HG02759 (cell line): Measurements from ENCODE around the gene SNX21.
"Not testable (repeated sequence)": the region's sequence is repeated elsewhere in the genome, so short reads cannot be mapped to it uniquely, and the experiment has no call there.

Experiments
- ATAC-seq: cut with Tn5 transposase; IDR thresholded peaks from one replicate; pipeline ENCODE4 v1.9.1; 2021; ENCODE audit warnings: mild to moderate bottlenecking, moderate library complexity; ENCODE audit not compliant: unreplicated experiment

The SNX21 gene

GRCh38 chr20:45848421-45848820, 14.8 kb downstream of the SNX21 start:
- ATAC-seq: no peak

GRCh38 chr20:45848969-45849582, 15.5 kb downstream of the SNX21 start:
- no peak for ATAC-seq

- no peak for ATAC-seq
These were observed 16.6 kb downstream of the SNX21 start for GRCh38 chr20:45850238-45850637.

- ATAC-seq: no peak
These were observed 17.3 kb downstream of the SNX21 start for GRCh38 chr20:45850926-45851325.

- no peak for ATAC-seq
These were observed 17.9 kb downstream of the SNX21 start for GRCh38 chr20:45851501-45851900.

GRCh38 chr20:45852326-45852725, 18.7 kb downstream of the SNX21 start:
- no peak for ATAC-seq

- no peak for ATAC-seq
These were observed 19.9 kb downstream of the SNX21 start for GRCh38 chr20:45853484-45853883.

- peak; percentile 91 for ATAC-seq
These were observed 23.7 kb downstream of the SNX21 start, which contains the start of the genes ACOT8 and ZSWIM3 for GRCh38 chr20:45857114-45857881. Gene ACOT8 (minus strand): TSS chr20:45857392. CDS start chr20:45857315, 77 bp downstream. Gene ZSWIM3 (plus strand): TSS chr20:45857614. CDS start chr20:45857826, 212 bp downstream.

GRCh38 chr20:45857882-45858216, 24.2 kb downstream of the SNX21 start:
- peak; percentile 14 for ATAC-seq

GRCh38 chr20:45859916-45860315, 26.3 kb downstream of the SNX21 start:
- ATAC-seq: no peak

GRCh38 chr20:45860560-45861220, 27.1 kb downstream of the SNX21 start:
- ATAC-seq: no peak

GRCh38 chr20:45861221-45862075, 27.8 kb downstream of the SNX21 start:
- ATAC-seq: no peak

GRCh38 chr20:45863543-45864470, 30.2 kb downstream of the SNX21 start:
- ATAC-seq: no peak

- ATAC-seq: no peak
These were observed 32.9 kb downstream of the SNX21 start for GRCh38 chr20:45866454-45866853.

- no peak for ATAC-seq
These were observed 33.7 kb downstream of the SNX21 start for GRCh38 chr20:45867136-45867818.

- ATAC-seq: no peak
These were observed 34.2 kb downstream of the SNX21 start for GRCh38 chr20:45867819-45868176.

GRCh38 chr20:45872626-45873025, 39.0 kb downstream of the SNX21 start:
- ATAC-seq: no peak

- no peak for ATAC-seq
These were observed 40.0 kb downstream of the SNX21 start for GRCh38 chr20:45873409-45874103.

GRCh38 chr20:45874104-45874481, 40.5 kb downstream of the SNX21 start:
- ATAC-seq: not testable (repeated sequence)
